Retinal pigment epithelial cell (primary cell): Measurements from ENCODE around the gene SP6.

ENCODE experiments used
- DNase-seq: peaks from one replicate; pipeline ENCODE4 v3.0.0-alpha.2; 2010; ENCODE audit warnings: low read depth
- H3K4me3 ChIP-seq: 2 replicates; pipeline ENCODE4 v1.5.1; 2011; ENCODE audit warnings: mild to moderate bottlenecking, low read length, control low read depth, moderate library complexity
- CTCF ChIP-seq: conservative IDR thresholded peaks from 2 replicates; pipeline ENCODE4 v1.5.1; 2011; ENCODE audit warnings: low read depth, low read length, control low read depth, inconsistent platforms

SP6 gene

GRCh38 chr17:47878203-47879027 lies 27.5 kb upstream of the SP6 start:
- DNase-seq: no peak
- no peak overlapping the region for H3K4me3 ChIP-seq
- no peak for TF ChIP-seq CTCF

- DNase-seq: no peak
- H3K4me3 ChIP-seq: no peak overlapping the region
- no peak for TF ChIP-seq CTCF
Measured at GRCh38 chr17:47877368-47878034, 26.5 kb upstream of the SP6 start.

- no peak overlapping the region for H3K4me3 ChIP-seq
- DNase-seq: no peak
- TF ChIP-seq CTCF: no peak
Measured at GRCh38 chr17:47875011-47875985, 24.3 kb upstream of the SP6 start.

GRCh38 chr17:47873200-47874090 lies 22.5 kb upstream of the SP6 start:
- TF ChIP-seq CTCF: no peak

GRCh38 chr17:47872651-47873161 lies 21.7 kb upstream of the SP6 start:
- TF ChIP-seq CTCF: no peak
- DNase-seq: no peak
- H3K4me3 ChIP-seq: no peak overlapping the region

More at GRCh38 chr17:47873200-47874090, 22.5 kb upstream of the SP6 start:
- H3K4me3 ChIP-seq: no peak overlapping the region
- no peak for DNase-seq
